Chondrocyte (in vitro differentiated cells): Measurements from ENCODE around the gene TRIM38. TPM values are rescaled to one million over a fixed set of nuclear protein-coding genes. Genes with fewer than 3 reads are reported as not detected.
A peak's percentile ranks its signal among the peaks of the same experiment; 100 is the strongest.
"Not testable (repeated sequence)": the region's sequence is repeated elsewhere in the genome, so short reads cannot be mapped to it uniquely, and the experiment has no call there.

Experiments used
- DNase-seq: peaks from one replicate; pipeline ENCODE4 v3.0.0; 2021; ENCODE audit warnings: mixed read lengths, low spot score
- H3K27ac Mint-ChIP-seq: one replicate; pipeline ENCODE4 v1.8.0; 2021; ENCODE audit warnings: mild to moderate bottlenecking, moderate library complexity, mixed read lengths; ENCODE audit not compliant: unreplicated experiment
- H3K27me3 Mint-ChIP-seq: 2 replicates; pipeline ENCODE4 v1.8.0; 2021; ENCODE audit warnings: low read depth, mixed read lengths
- H3K36me3 Mint-ChIP-seq: 2 replicates; pipeline ENCODE4 v1.8.0; 2021; ENCODE audit warnings: low read depth, mixed read lengths
- H3K4me1 Mint-ChIP-seq: 2 replicates; pipeline ENCODE4 v1.8.0; 2021; ENCODE audit warnings: low read depth, mild to moderate bottlenecking, mixed read lengths
- H3K4me3 Mint-ChIP-seq: one replicate; pipeline ENCODE4 v1.8.0; 2021; ENCODE audit warnings: mild to moderate bottlenecking, moderate library complexity, mixed read lengths; ENCODE audit not compliant: unreplicated experiment
- H3K9me3 Mint-ChIP-seq: 2 replicates; pipeline ENCODE4 v1.8.0; 2021; ENCODE audit warnings: low read depth, mixed read lengths
- CTCF ChIP-seq: fragments of 200-600 bp; sonication (generic); IDR thresholded peaks from 2 replicates; pipeline ENCODE4 v1.5.0; 2021; ENCODE audit warnings: antibody characterized with exemption, mild to moderate bottlenecking, moderate library complexity
- total RNA-seq: library from RNA; stranded (reverse); gene quantifications from 3 replicates; pipeline ENCODE4 v1.2.1, GENCODE V29; 2021

Gene TRIM38
- total RNA-seq, 1 donor from 2014 or later = 7.1 TPM

GRCh38 chr6:25942561-25943147 is 19.9 kb upstream of the TRIM38 start:
- Mint-ChIP-seq H3K9me3 (no peaks in the 10 kb centered on the region), H3K36me3 (no peaks in the 10 kb centered on the region), H3K4me1 (peaks cover 8% of the 10 kb centered on the region), H3K27ac (no peak overlapping the region), H3K4me3 (no peak overlapping the region), H3K27me3 (peaks cover 1% of the 10 kb centered on the region)
- DNase-seq = no peak
- peak; percentile 80 for TF ChIP-seq CTCF

- H3K4me3 Mint-ChIP-seq = no peak overlapping the region
- no peaks in the 10 kb centered on the region for H3K9me3 Mint-ChIP-seq
Measured at GRCh38 chr6:25943887-25944286, 18.7 kb upstream of the TRIM38 start.

GRCh38 chr6:25944688-25945574 is 17.7 kb upstream of the TRIM38 start:
- no peak for DNase-seq
- no peak overlapping the region for H3K27ac Mint-ChIP-seq
- H3K9me3 Mint-ChIP-seq = no peaks in the 10 kb centered on the region
- peaks cover 8% of the 10 kb centered on the region for H3K4me1 Mint-ChIP-seq
- H3K4me3 Mint-ChIP-seq = no peak overlapping the region
- TF ChIP-seq CTCF = no peak
- H3K27me3 Mint-ChIP-seq = peaks cover under 1% of the 10 kb centered on the region
- H3K36me3 Mint-ChIP-seq = no peaks in the 10 kb centered on the region

More at GRCh38 chr6:25943887-25944286, 18.7 kb upstream of the TRIM38 start:
- DNase-seq = no peak
- Mint-ChIP-seq H3K27ac (no peak overlapping the region), H3K4me1 (peaks cover 8% of the 10 kb centered on the region), H3K36me3 (no peaks in the 10 kb centered on the region), H3K27me3 (peaks cover 1% of the 10 kb centered on the region)
- TF ChIP-seq CTCF = no peak

GRCh38 chr6:25945738-25946137 is 16.9 kb upstream of the TRIM38 start:
- not testable (repeated sequence) for DNase-seq, H3K27ac Mint-ChIP-seq, H3K9me3 Mint-ChIP-seq, H3K4me3 Mint-ChIP-seq, H3K36me3 Mint-ChIP-seq, H3K27me3 Mint-ChIP-seq, H3K4me1 Mint-ChIP-seq

GRCh38 chr6:25946631-25947030 is 16.0 kb upstream of the TRIM38 start:
- no peak for DNase-seq
- Mint-ChIP-seq H3K9me3 (no peaks in the 10 kb centered on the region), H3K4me1 (peaks cover 8% of the 10 kb centered on the region), H3K36me3 (no peaks in the 10 kb centered on the region), H3K27ac (no peak overlapping the region), H3K27me3 (no peaks in the 10 kb centered on the region), H3K4me3 (no peak overlapping the region)
- TF ChIP-seq CTCF = no peak

- H3K4me3 Mint-ChIP-seq, DNase-seq, H3K9me3 Mint-ChIP-seq, H3K4me1 Mint-ChIP-seq, H3K36me3 Mint-ChIP-seq, H3K27ac Mint-ChIP-seq, H3K27me3 Mint-ChIP-seq: not testable (repeated sequence)
Measured at GRCh38 chr6:25947492-25947891, 15.1 kb upstream of the TRIM38 start.
